DMS153 (cell line): Measurements from ENCODE around the gene ZIC3.
A peak's percentile ranks its signal among the peaks of the same experiment; 100 is the strongest.
"Not testable (repeated sequence)": the region's sequence is repeated elsewhere in the genome, so short reads cannot be mapped to it uniquely, and the experiment has no call there.

ENCODE experiments used
- DNase-seq: peaks from one replicate; lab custom pipeline; 2025; lab: John Stamatoyannopoulos, UW

Gene ZIC3

DNA sequence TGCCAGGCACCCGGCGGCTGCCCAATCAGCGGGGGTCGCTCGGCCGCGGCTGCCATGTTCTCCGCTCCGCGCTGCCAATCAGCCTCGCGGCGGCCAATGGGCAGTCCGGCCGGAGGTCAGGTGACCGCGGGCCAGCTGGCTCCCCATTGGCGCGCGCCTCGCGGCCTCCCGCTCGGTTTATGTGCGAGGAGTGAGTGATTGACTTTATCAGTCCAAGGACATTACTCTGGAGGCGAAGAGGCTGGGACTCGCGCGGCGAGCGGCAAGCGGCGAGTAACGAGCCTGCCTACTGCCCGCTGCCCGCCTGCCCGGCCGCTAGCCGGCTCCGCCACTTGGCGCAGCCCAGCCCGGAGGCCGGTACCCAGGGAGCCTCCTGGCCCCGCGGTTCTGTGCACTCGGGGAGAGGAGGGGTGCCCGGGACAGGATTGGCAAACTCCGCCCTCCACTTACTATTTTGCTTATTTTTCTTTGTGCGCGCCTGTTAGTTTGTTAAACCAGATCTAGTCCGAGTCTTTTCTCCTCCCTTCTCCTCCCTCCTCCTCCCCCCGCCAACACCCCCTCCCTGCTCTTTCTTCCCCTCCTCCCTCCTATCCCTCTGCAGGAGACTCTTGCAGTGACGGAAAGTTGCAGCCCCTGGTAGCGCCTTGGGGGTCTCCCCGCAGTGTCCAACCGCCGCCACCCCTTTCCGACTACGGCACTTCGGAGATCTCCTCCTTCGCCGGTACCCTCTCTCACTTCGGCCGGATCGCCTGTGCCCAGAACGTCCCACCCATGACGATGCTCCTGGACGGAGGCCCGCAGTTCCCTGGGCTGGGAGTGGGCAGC lies at the start of gene ZIC3:
ZIC3 (plus strand) TSS at position 207 of the 825 bp plus-strand sequence; CDS start at position 772, 565 bp downstream.
- DNase-seq, result peak; percentile 87

DNA sequence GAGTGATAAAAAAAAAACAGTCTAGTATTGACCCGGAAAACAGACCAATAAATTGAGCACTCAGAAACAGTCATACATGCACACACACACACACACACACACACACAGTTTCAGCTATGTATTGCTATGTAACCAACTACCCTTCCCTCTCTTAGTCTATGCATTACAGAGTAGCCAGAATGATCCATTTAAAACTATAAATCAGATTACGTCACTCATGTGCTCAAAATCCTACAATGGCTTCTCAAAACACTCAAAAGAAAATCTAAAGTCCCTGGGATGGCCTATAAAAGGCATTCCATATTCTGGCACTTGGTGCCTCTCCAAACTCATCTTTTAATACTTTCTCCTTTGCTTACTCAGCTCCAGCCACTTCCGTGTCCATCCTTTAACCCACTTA lies 46.5 kb upstream of the ZIC3 start:
- no peak for DNase-seq

DNA sequence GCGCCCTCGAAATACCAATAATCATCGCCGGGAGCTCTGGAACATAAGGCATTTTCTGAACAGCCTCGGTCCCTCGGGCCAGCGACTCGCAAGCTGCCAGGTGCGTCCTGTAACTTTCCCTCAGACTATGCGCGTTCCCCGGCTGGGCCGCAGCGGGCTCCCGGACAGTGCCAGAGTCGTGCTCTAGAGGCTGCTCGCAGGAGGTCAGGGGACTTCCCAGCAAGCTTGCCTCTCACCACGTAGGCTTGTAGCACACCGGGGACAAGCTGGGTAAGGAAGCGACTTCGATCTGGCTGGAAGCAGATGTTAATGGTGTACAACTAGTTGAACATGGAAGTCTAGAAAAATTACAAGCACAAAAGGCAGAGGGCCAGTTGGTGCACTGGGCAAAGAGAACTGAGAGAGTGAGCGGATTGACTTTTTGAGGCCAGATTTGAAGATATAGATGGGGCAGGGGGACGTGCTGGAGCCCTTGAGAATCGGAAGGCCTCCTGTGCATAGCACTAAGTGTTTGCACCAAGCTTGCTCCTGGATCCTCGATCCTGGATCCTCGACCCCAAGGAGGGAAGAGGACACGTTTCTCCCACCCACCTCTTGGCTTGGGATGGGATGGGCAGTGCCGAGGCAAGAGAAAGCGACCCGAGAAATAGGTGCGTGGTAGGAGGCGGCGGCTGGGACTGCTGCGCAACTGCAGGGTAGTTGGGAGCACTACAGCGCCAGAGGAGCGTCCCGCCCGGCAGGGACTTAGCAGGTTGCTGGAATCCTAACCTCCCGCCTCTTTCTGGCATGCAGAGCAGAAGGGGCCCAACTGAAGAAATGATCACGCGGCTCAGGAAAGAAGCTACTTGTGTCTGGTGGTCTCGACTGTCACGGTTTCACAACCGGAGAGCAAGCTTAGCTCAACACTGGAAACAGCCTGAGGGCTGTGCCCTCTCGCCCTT lies 19.9 kb upstream of the ZIC3 start:
- no peak for DNase-seq

DNA sequence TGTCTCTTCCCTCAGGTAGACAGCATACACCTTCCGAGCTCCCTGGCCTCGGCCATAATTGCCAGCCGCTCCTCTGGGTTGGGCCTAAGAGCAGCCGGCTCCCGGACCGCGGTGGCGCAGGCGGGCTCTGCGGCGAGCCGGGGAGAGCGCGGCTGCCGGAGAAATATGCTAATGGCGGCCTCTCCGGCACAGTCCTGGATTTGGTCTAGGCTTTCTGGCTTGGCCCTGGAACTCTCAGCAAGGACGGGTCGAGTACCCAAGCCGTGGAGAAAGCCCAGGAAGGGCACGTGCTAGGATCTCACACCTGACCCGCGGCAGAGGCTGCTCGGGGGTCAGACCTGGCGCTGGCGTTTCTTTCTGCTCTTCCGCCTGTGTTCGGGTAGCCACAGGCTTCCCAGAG lies 18.6 kb upstream of the ZIC3 start:
- no peak for DNase-seq

DNA sequence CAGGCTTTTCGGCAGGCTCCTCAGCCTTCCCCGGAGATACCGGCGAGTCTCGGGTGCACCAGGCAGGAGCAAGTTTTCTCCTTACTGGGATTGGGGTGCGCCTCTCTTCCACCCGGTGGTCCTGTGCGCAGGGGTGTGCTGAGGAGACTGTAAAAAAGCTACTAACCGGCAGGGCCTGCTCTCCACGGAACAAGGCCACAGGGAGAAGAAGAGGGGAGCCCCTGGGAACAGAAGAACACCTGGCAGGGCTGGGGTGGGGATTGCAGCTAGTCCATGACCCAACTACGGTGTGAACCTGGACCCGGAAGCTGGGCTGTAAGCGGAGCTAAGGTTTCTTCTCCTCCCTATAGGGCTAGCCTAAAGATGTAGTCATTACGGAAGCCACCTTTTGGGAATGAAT lies 17.7 kb upstream of the ZIC3 start:
- DNase-seq, result no peak

DNA sequence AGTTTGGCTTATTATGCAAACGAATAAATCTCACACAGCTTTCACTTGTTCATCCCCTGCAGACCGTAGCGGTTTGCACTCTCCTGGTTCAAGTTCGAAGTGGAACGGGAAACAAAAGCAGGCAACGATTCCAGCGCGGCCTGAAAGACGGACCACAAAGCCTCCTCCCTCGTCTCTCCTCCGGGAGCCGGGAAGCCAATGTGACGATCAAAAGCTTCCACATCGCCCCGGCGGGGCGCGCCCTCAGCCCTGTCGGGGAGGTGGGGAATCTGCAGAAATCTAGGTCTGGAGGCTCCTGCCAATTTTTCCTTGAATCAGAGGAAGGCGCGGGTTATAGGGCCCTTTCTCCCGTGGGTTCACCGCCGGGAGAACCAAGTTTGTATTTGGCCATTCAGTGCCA lies 16.9 kb upstream of the ZIC3 start:
- DNase-seq, result no peak

DNA sequence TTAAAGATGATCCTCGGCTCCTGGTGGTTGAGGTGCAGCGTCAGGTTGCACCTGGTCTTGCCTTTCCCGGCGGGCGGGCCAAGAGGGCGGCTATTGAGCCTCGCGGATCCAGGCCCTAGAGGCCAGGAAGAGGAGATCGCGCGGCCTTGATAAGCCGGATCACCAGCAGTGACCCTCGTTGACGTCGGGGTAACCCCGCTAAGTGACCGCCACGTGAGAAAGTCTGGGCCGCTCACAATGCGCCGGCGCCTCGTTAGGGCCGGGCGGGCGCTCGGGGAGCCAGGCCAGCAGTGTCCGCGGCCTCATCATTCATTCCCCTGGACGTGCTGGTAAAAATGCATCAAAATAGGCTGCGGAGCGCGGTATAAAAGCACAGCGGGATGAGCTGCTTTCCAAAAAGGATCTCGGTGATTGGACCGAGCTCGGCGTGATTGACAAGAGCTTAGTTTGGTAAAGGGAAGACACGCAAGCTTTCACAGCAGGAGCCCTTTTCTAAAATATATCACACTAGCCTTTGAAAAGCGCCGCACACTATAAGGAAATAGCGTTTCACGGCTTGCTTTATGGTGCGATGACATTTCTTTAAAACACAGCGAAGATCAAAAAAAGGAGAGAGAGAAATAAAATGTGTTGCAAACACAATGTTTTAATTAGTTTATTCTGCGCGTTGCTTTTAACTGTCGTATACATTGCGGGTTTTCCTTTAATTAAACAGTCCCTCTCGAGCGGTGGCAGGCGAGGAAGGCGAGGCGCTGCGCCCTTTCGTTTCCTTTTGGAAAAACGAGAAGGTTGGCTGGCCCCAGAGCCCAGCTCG lies 15.9 kb upstream of the ZIC3 start:
- DNase-seq, result no peak

DNA sequence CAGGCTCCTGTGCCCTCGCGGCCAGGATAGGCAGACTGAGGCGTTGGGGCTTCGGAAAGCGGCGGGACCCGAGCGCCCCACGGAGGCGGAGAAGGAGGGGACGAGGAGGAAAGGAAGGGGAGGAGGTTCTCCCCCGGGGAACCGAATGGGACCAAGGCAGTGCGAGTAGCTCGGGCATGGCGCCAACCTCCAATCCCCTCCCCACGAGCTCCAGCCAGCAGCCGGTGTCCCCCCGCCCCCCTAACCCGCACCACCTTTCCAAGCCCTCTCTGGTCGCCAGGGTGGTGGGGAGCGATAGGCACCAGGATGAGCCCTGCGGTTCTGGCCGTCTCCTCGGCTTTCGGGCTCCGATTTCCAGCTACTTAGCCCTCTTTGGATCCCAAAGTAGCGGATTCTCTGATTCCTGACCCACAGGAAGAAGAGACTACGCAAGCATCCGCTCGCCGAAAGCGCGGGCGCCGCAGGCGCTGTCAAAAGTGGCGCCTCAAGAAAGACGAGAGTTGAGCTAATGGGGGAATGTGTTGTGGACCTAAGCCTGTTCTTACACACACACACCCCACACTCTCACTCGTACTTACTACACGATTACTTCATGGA lies 15.2 kb upstream of the ZIC3 start:
- DNase-seq, result no peak

DNA sequence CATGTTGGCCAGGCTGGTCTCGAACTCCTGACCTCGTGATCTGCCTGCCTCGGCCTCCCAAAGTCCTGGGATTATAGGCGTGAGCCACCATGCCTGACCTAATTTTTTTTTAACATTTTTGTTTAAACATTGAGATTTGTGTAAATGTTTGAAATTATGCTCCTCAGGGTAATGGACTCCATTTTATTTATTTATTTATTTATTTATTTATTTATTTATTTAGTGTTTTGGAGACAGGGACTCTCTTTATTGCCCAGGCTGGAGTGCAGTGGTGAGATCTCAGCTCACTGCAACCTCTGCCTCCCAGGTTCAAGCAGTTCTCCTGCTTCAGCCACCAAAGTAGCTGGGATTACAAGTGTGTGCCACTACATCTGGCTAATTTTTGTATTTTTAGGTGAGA lies 13.8 kb upstream of the ZIC3 start:
- not testable (repeated sequence) for DNase-seq

DNA sequence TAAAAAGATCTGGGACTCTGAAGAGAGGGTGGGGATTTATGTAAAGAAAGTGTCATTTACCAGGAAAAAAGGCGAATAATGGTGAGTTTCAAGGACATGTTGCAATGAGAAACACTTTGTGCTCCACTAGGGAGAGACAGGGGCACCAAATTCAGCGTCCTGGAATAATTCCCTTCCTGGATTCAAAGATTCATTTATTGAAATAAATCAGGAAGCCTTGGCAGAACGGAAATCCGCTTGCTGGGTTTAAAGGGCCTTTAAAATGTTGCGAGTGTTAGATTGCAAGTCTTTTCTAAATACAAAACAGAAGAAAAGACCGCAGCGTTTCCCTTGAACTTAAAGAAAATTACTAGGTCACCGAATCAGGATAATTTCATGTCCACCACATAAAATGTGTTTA lies 3.8 kb upstream of the ZIC3 start:
- no peak for DNase-seq

DNA sequence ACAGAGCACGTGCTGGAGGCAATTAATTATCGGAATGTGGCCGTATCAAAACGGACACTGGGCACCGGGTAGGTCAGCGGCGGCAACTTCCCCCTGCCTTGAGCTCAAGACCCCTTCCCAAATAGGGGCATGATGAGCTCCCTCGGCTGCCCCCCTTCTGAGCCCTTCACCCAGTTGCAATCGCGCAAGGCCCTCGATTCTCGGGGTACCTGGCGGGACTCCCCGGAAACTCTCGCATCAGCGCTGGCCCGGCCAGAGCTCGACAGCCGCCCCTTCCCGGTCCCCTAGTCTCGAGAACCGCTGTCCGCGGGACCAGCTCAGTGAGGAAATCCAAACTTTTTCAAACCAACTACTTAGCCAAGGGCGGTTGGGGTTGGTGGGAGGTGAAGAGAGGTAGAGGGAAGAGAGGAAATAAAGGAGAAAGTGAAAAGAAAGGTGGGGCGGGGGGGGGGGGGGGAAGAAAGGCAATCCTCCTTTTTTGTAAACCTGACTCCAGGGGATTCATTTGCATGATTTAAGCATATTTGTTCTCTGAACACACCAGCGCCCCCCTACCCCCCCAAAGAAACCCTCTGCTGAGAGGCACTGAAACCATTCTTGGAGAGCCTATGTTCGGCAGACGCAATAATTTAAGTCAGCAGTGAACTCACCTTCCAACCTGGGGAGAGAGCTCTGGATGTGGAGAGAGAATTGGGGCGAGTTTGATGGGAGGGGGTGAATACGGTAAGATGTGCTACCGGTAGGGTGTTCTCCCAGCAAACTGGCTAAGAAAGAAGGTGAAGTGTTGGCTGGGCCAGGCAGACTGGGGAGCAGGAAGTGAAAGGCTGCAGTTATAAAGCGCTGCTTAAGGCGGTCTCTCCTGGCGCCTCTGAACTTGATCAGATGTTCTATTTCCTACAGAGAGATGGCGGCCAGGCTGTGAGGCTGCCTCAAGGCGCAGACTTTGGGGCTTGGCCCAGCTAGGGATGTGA lies 2.0 kb upstream of the ZIC3 start:
- DNase-seq, result no peak

DNA sequence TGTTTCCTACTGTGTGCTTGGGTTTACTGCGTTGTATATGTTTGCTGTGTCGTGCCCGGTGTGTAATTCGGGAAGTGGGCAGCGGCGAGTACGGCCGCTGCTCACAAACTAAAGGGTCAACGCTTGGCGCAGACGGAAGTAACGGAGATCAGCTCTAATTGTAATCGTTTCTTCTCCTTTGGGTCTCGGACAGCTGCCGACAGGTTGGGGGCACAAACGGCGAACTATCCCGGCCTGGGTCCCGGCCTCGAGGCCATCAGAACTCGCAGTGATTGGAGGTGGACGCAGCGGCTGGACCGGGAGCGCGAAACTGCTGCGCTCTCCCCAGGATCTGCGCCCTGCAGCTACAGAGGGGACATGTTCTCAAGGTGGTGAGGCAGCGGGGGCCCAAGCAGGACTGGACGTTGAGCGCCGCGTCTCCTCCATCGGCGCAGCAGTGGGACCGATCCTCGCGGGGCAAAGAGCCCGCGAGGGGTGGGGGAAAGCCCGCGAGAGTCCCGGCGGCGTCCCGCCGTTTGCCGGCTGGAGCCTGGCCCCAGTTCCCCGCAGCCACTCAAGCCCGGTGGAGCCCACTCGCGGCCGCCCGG lies 516 bp upstream of the ZIC3 start:
- DNase-seq, result no peak

DNA sequence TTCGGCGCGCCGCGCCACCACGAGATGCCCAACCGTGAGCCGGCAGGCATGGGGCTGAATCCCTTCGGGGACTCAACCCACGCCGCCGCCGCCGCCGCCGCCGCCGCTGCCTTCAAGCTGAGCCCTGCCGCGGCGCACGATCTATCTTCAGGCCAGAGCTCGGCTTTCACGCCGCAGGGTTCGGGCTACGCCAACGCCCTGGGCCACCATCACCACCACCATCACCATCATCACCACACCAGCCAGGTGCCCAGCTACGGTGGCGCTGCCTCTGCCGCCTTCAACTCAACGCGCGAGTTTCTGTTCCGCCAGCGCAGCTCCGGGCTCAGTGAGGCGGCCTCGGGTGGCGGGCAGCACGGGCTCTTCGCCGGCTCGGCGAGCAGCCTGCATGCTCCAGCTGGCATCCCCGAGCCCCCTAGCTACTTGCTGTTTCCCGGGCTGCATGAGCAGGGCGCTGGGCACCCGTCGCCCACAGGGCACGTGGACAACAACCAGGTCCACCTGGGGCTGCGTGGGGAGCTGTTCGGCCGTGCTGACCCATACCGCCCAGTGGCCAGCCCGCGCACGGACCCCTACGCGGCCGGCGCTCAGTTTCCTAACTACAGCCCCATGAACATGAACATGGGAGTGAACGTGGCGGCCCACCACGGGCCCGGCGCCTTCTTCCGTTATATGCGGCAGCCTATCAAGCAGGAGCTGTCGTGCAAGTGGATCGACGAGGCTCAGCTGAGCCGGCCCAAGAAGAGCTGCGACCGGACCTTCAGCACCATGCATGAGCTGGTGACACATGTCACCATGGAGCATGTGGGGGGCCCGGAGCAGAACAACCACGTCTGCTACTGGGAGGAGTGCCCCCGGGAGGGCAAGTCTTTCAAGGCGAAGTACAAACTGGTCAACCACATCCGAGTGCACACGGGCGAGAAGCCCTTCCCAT lies 1.1 kb downstream of the ZIC3 start:
- no peak for DNase-seq

DNA sequence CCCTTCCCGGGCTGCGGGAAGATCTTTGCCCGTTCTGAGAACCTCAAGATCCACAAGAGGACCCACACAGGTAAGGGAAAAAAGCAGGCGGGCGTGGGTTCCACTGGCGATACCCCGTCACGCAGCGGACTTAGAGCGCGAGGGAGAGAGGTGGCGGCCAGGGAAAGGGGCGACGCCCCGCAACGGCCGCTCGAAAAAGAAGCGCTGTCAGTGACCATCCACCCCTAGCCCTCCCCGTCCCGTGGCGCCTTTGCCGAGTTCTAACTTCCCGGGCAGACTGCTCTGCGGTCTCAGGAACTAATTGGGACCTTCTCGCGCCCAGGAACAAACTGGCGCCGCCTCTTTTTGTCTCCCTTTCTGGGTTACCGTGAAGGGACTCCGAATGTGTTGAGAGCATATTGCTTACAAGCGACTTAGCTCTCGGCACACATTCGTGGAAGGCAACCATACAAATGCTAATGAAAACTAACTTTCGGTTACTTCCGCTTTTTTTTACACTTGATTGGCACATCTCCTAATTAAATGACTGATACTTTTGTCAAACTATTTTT lies 1.8 kb downstream of the ZIC3 start:
- DNase-seq, result no peak

DNA sequence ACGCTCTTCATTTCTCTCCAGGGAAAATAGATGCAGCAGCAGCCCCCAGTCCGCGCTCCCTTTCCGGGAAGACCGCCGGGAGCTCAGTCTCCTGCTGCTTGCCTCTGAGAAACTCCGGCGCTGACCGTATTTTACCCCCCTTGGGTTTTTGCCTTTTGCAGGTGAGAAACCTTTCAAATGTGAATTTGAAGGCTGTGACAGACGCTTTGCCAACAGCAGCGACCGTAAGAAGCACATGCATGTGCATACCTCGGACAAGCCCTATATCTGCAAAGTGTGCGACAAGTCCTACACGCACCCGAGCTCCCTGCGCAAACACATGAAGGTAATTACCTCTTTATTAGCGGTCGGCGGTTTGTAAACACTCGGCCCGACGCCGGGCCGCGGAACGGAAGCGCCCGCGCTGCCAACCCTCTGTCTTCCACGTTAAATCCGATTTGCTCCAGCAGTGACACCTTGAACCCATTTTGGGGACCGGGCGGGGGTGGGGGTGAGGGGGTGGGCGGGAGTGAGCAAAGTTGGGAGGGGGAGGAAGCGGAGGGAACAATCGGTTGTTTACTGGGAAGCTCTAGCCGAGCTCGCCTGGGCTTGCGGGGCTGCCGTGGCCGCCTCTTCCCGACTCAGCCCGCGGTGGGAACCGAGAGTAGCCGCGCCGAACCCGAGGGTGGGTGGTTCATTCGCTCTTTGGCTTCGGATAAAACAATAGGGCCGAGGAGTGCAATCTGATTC lies 3.0 kb downstream of the ZIC3 start:
- peak; percentile 40 for DNase-seq

DNA sequence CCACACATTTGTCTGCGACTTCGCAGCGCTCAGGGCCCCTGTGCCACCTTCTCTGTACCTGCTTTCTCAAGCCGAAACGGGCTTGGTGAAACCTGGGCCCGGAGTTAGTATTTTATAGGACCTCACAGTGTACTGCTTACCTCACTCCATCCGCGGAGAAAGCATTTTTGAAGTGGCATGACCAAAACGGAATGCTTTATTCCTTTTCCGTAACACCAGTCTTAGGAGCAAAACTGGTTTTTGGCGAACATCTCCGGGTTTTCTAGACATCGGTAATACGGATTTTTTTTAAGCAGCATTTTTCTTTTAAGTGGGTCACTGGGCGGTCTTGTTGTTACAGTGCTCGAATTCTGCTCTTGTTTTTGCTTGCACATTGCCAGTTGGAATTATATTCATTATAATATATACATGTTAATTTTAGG lies 3.6 kb downstream of the ZIC3 start:
- no peak for DNase-seq

DNA sequence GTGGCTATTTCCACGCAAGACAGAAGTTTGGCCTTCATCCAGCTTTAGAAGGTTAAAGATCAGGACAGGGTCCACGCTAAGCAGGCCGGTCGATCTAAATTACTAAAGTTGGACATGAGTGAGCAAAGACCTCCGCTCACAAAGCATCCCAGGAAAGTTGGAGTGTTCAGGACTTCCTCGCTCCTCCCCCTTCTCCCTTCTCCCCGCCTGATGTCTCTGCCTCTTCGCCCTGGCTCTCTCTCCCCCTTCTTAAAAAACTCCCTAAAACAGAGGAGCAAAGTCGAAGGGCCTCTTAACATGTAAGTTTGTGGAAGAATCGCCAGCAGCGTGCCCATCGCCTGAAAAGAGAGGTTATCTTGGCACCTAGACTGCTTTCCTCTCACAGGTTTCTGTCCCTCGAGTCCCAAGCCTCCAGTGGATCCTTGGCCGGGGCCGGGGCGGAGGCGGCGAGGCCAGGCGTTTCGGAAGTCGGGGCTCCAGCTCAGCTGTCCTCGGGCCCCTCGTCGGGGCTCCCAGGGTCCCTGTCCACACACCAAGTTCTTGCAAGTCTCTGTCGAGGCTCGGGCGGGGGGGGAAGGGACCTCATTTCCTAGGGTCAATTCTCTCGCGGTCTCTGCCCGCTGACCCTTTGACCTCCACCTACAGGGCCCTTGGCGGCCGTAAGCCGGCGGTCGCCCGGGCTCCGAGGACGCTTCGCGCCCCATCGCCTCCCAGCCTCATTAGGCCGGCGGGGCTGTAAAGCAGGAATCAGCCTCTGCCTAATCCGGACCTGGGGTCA lies 7.6 kb downstream of the ZIC3 start:
- DNase-seq, result no peak
